ENCODE measurements around the gene C16orf89.
"Not testable (repeated sequence)": the region's sequence is repeated elsewhere in the genome, so short reads cannot be mapped to it uniquely, and the experiment has no call there.

C16orf89 gene

DNA sequence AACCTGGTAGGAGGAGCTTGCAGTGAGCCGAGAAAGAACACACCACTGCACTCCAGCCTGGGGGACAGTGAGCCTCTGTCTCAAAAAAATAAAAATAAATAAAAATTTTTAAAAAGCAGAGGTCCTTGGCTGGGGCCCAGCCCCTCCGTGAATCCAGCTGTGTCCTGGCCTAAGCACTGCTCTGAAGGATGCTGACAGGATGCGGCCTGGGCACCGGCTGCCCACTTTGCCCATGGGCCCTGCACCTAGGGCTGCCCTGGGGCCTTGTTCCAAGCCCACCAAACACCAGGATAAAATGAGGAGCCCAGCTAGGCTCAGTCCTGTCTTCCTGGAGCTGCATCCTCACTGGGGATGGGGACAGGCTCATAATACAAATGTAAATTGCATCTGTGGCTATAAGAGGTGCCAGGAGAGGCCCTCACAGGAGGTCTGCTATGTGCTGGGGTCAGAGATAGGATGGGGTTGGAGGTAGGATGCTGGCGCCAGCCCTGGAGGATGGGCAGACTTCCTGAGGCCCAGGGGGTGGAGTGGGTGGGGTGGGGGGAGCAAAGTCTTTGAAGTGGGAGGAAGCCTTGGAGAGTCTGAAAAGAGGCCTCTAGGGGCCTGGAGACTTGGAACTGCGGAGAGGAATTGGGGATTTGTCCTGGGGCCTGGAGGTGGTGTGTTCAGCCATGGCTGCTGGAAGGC lies 6.2 kb downstream of the C16orf89 start:
- Mint-ChIP-seq H3K4me1 (no peaks in the 10 kb centered on the region), H3K4me3 (no peak overlapping the region), H3K9me3 (no peaks in the 10 kb centered on the region), H3K36me3 (no peaks in the 10 kb centered on the region), H3K27me3 (peaks cover 14% of the 10 kb centered on the region), H3K27ac (no peak overlapping the region)
- DNase-seq = no peak
- CTCF ChIA-PET = interaction anchor here (1.4 kb wide), 1 partner anchor 10 kb away, joined by 3 read pairs; no protein-coding TSS in a partner anchor

- H3K4me1 Mint-ChIP-seq = no peaks in the 10 kb centered on the region
- no peaks in the 10 kb centered on the region for H3K36me3 Mint-ChIP-seq
- H3K27me3 Mint-ChIP-seq = peaks cover 14% of the 10 kb centered on the region
- H3K27ac Mint-ChIP-seq = no peak overlapping the region
- no peak for DNase-seq
- H3K4me3 Mint-ChIP-seq = no peak overlapping the region
- no peaks in the 10 kb centered on the region for H3K9me3 Mint-ChIP-seq
- CTCF ChIA-PET = no interaction called here
Observed at GRCh38 chr16:5058476-5058875, 7.3 kb downstream of the C16orf89 start.

DNA sequence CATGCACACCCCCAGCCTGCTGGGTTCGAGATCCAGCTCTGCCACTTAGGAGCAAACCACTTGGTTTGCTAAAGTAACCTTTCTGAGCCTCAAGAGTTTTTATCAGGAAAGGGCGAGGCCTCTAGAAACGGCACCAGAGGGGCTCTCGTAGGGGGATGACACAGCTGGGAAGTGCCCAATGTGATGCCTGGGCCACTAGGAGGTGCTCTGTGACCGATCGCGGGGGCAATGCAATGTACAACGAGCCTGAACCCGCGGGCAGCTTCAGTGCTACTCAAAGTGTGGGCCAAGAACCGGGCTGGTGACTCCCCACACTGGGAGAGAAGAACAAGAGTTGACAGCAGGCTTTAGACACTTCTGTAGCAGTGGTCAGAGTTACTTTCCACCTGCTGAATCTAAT lies 9.4 kb downstream of the C16orf89 start:
- peak; percentile 71 for DNase-seq
- no peak overlapping the region for H3K4me3 Mint-ChIP-seq
- CTCF ChIA-PET = interaction anchor here (0.8 to 2.6 kb wide), 7 partner anchors 10 to 559 kb away, joined by 3 to 15 read pairs (median 3); partner anchors contain the start of gene C16orf89
- H3K36me3 Mint-ChIP-seq = no peaks in the 10 kb centered on the region
- H3K4me1 Mint-ChIP-seq = no peaks in the 10 kb centered on the region
- H3K9me3 Mint-ChIP-seq = no peaks in the 10 kb centered on the region
- H3K27ac Mint-ChIP-seq = no peak overlapping the region
- H3K27me3 Mint-ChIP-seq = peaks cover 6% of the 10 kb centered on the region

- no peak overlapping the region for H3K27ac Mint-ChIP-seq
- H3K9me3 Mint-ChIP-seq = no peaks in the 10 kb centered on the region
- peaks cover 6% of the 10 kb centered on the region for H3K27me3 Mint-ChIP-seq
- H3K36me3 Mint-ChIP-seq = no peaks in the 10 kb centered on the region
- peaks cover 2% of the 10 kb centered on the region for H3K4me1 Mint-ChIP-seq
- CTCF ChIA-PET = interaction anchor here (1.0 to 2.6 kb wide), 4 partner anchors 9 to 561 kb away, joined by 3 to 15 read pairs (median 4); partner anchors contain the start of gene C16orf89
- DNase-seq = no peak
- H3K4me3 Mint-ChIP-seq = no peak overlapping the region
Observed at GRCh38 chr16:5054876-5055865, 10.6 kb downstream of the C16orf89 start.

GRCh38 chr16:5046914-5047313 lies 18.8 kb downstream of the C16orf89 start:
- H3K4me3 Mint-ChIP-seq = no peak overlapping the region
- H3K36me3 Mint-ChIP-seq = no peaks in the 10 kb centered on the region
- CTCF ChIA-PET = interaction anchor here (1.1 kb wide), 1 partner anchor 9 kb away, joined by 3 read pairs; no protein-coding TSS in a partner anchor
- H3K27ac Mint-ChIP-seq = no peak overlapping the region
- H3K4me1 Mint-ChIP-seq = peaks cover 2% of the 10 kb centered on the region
- H3K27me3 Mint-ChIP-seq = peaks cover 5% of the 10 kb centered on the region
- H3K9me3 Mint-ChIP-seq = peaks cover 2% of the 10 kb centered on the region
- no peak for DNase-seq

- Mint-ChIP-seq H3K4me3 (no peak overlapping the region), H3K27ac (no peak overlapping the region), H3K36me3 (no peaks in the 10 kb centered on the region), H3K27me3 (peaks cover 5% of the 10 kb centered on the region), H3K9me3 (peaks cover 2% of the 10 kb centered on the region), H3K4me1 (no peaks in the 10 kb centered on the region)
- CTCF ChIA-PET = interaction anchor here (1.1 kb wide), 1 partner anchor 10 kb away, joined by 3 read pairs; no protein-coding TSS in a partner anchor
- DNase-seq = no peak
Observed at GRCh38 chr16:5045499-5046115, 20.1 kb downstream of the C16orf89 start.

GRCh38 chr16:5044581-5044980 lies 21.2 kb downstream of the C16orf89 start:
- H3K9me3 Mint-ChIP-seq, H3K4me3 Mint-ChIP-seq, H3K4me1 Mint-ChIP-seq, CTCF ChIA-PET, H3K36me3 Mint-ChIP-seq, H3K27ac Mint-ChIP-seq, DNase-seq, H3K27me3 Mint-ChIP-seq: not testable (repeated sequence)

DNA sequence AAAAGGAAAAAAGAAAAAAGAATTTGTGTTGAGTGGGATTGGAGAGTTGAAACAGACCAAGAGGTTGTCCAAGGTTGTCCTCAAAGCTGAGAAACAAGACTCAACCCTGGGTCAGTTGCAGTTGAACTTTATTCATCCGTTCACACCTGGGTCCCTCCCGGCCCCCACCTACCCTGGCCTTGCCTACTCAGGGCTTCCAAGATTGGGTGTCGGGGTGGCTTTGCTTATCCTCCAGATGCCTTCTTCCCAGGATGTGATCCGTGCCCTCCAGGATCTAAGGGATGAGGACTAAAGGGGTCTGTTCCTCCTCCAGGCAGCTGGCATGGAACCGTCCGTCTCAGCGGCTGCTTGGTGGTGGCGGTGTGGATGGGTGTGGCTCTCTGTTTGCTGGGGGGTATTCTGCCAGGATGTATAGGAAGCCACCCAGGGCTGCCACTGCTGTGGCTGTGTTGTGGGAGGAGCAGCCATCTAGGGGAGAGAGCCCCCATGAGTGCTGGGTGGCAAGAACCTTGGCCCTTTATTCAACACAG lies 21.7 kb downstream of the C16orf89 start:
- Mint-ChIP-seq H3K36me3 (no peaks in the 10 kb centered on the region), H3K4me1 (no peaks in the 10 kb centered on the region), H3K4me3 (no peak overlapping the region), H3K27me3 (peaks cover 5% of the 10 kb centered on the region), H3K27ac (no peak overlapping the region), H3K9me3 (peaks cover 2% of the 10 kb centered on the region)
- CTCF ChIA-PET = no interaction called here
- DNase-seq = no peak

DNA sequence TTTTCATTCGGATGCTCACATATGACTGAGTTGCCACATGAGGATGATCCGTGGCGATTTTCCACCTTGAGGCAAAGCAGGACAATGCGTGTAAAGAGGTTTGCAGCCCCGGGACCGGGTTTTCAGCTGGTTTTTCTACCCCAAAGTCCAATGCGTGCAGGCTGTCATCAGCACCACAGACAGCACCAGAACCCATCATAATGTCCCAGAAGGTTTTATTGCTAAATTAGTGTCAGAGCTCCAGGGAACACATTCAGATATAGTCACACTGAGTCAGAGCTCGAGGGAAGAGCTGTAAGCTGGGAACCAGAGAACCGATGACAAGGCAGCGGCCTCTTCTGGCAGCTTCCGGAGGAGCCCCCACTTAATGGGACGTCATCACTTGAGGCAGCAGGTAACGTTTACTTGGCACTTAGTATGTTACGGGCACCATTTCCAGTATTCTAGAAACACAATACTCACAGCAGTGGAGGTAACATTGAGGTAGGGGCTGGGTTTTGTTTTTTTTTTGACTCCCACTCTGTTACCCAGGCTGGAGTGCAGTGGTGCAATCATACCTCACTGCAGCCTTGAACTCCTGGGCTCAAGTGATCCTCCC lies 23.1 kb downstream of the C16orf89 start:
- no peaks in the 10 kb centered on the region for H3K9me3 Mint-ChIP-seq
- H3K4me3 Mint-ChIP-seq = no peak overlapping the region
- no peaks in the 10 kb centered on the region for H3K4me1 Mint-ChIP-seq
- no peaks in the 10 kb centered on the region for H3K36me3 Mint-ChIP-seq
- DNase-seq = no peak
- CTCF ChIA-PET = no interaction called here
- no peak overlapping the region for H3K27ac Mint-ChIP-seq
- no peaks in the 10 kb centered on the region for H3K27me3 Mint-ChIP-seq

- CTCF ChIA-PET = no interaction called here
- Mint-ChIP-seq H3K27me3 (no peaks in the 10 kb centered on the region), H3K4me3 (no peak overlapping the region), H3K4me1 (no peaks in the 10 kb centered on the region), H3K27ac (no peak overlapping the region), H3K36me3 (no peaks in the 10 kb centered on the region), H3K9me3 (no peaks in the 10 kb centered on the region)
- no peak for DNase-seq
Observed at GRCh38 chr16:5041600-5042133, 24.1 kb downstream of the C16orf89 start.

GRCh38 chr16:5040451-5040850 lies 25.3 kb downstream of the C16orf89 start:
- no peak for DNase-seq
- no peak overlapping the region for H3K27ac Mint-ChIP-seq
- no peaks in the 10 kb centered on the region for H3K27me3 Mint-ChIP-seq
- H3K9me3 Mint-ChIP-seq = no peaks in the 10 kb centered on the region
- no peaks in the 10 kb centered on the region for H3K36me3 Mint-ChIP-seq
- no peak overlapping the region for H3K4me3 Mint-ChIP-seq
- H3K4me1 Mint-ChIP-seq = no peaks in the 10 kb centered on the region
- CTCF ChIA-PET = no interaction called here

- DNase-seq = no peak
- CTCF ChIA-PET = no interaction called here
- Mint-ChIP-seq H3K4me3 (no peak overlapping the region), H3K27ac (no peak overlapping the region), H3K4me1 (peaks cover 21% of the 10 kb centered on the region), H3K27me3 (no peaks in the 10 kb centered on the region), H3K36me3 (no peaks in the 10 kb centered on the region), H3K9me3 (no peaks in the 10 kb centered on the region)
Observed at GRCh38 chr16:5036228-5037156, 29.3 kb downstream of the C16orf89 start.

DNA sequence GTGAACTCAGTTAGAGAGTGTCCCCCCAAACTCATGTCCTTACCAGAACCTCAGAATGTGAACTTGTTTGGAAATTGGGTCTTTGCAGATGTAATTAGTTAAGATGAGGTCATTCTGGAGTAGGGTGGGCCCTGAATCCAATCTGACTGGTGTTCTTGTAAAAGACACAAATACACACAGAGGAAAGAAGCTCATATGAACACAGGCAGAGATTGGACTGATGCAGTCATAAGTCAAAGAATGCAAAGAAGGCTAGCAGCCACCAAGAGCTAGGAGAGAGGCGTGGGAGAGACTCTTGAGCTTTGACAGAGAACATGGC lies 29.9 kb downstream of the C16orf89 start:
- peaks cover 21% of the 10 kb centered on the region for H3K4me1 Mint-ChIP-seq
- no peak for DNase-seq
- CTCF ChIA-PET = no interaction called here
- H3K27ac Mint-ChIP-seq = no peak overlapping the region
- H3K9me3 Mint-ChIP-seq = no peaks in the 10 kb centered on the region
- no peaks in the 10 kb centered on the region for H3K36me3 Mint-ChIP-seq
- H3K4me3 Mint-ChIP-seq = no peak overlapping the region
- no peaks in the 10 kb centered on the region for H3K27me3 Mint-ChIP-seq

Measured in activated naive CD4-positive, alpha-beta T cell treated with anti-CD3 and anti-CD28 coated beads, Interleukin-2, amount 10 ng/mL, durations not matched to agents 7 days and 5 days (primary cell).